GM12865 (cell line): Measurements from ENCODE around the gene TBRG4.

ENCODE experiments used
- DNase-seq: peaks from one replicate; pipeline ENCODE4 v3.0.0; 2010; ENCODE audit warnings: low read depth
- H3K4me3 ChIP-seq: 2 replicates; pipeline ENCODE4 v1.5.1; 2011; ENCODE audit warnings: mild to moderate bottlenecking, low read depth, low read length, control low read depth
- CTCF ChIP-seq: IDR thresholded peaks from 2 replicates; pipeline ENCODE4 v1.5.1; 2011; ENCODE audit warnings: low read length, control low read depth, low read depth, inconsistent platforms; ENCODE audit not compliant: insufficient read depth; ENCODE audit errors: missing control alignments

TBRG4 gene

GRCh38 chr7:45088821-45089340 lies 22.6 kb downstream of the TBRG4 start, which contains the start of gene NACAD:
Gene NACAD (minus strand): TSS chr7:45088969. CDS start chr7:45088894, 75 bp downstream.
- H3K4me3 ChIP-seq: no peak within 1 kb of the TSS
- no peak for TF ChIP-seq CTCF
- DNase-seq: no peak

GRCh38 chr7:45088146-45088701 lies 23.3 kb downstream of the TBRG4 start:
- TF ChIP-seq CTCF: no peak
- H3K4me3 ChIP-seq: no peak overlapping the region
- DNase-seq: no peak

GRCh38 chr7:45087301-45088145 lies 24.0 kb downstream of the TBRG4 start:
- DNase-seq: no peak
- no peak overlapping the region for H3K4me3 ChIP-seq
- no peak for TF ChIP-seq CTCF

GRCh38 chr7:45086331-45087065 lies 25.0 kb downstream of the TBRG4 start:
- no peak overlapping the region for H3K4me3 ChIP-seq
- no peak for DNase-seq
- no peak for TF ChIP-seq CTCF

GRCh38 chr7:45085619-45086200 lies 25.8 kb downstream of the TBRG4 start:
- no peak overlapping the region for H3K4me3 ChIP-seq
- TF ChIP-seq CTCF: no peak
- DNase-seq: no peak

- no peak for TF ChIP-seq CTCF
- DNase-seq: no peak
- H3K4me3 ChIP-seq: no peak overlapping the region
Measured at GRCh38 chr7:45084901-45085618, 26.4 kb downstream of the TBRG4 start.
